ENCODE results near the gene NEURL3.

NEURL3 gene

GRCh38 chr2:96464651-96465050 lies 40.5 kb downstream of the NEURL3 start:
- CTCF ChIA-PET: no interaction called here

GRCh38 chr2:96464061-96464460 lies 41.1 kb downstream of the NEURL3 start:
- Histone ChIP-seq H3K4me1 (ENCODE audit: control insufficient read depth, insufficient read depth, low read length) (no peaks in the 10 kb centered on the region), H3K9me3 (ENCODE audit: control insufficient read depth, insufficient read depth, low read depth, low read length) (no peaks in the 10 kb centered on the region), H3K27ac (ENCODE audit: extremely low read depth, low read depth, low read length) (no peak overlapping the region), H3K36me3 (ENCODE audit: control insufficient read depth in 2 of 2, insufficient read depth in 1 of 2, low read length in 2 of 2) (no peaks in the 10 kb centered on the region), H3K4me3 (ENCODE audit: low read depth, low read length) (no peak overlapping the region)
- ChIA-PET CTCF (interaction anchor here (0.5 kb wide), 1 partner anchor 117 kb away, joined by 5 read pairs; no protein-coding TSS in a partner anchor), POLR2A (no interaction called here)
- TF ChIP-seq ZNF830 (tag by site-specific recombination; IDR thresholded peaks at IDR 0.05; ENCODE audit: low read depth) (no peak), SALL2 (tag by site-specific recombination; IDR thresholded peaks at IDR 0.05; ENCODE audit: borderline replicate concordance) (no peak), ZNF24 (tag by site-specific recombination; IDR thresholded peaks at IDR 0.05) (no peak), ZNF580 (tag by site-specific recombination; IDR thresholded peaks at IDR 0.05) (no peak), ZNF514 (tag by site-specific recombination; IDR thresholded peaks at IDR 0.05) (no peak), ZSCAN4 (tag by site-specific recombination; IDR thresholded peaks at IDR 0.05) (no peak), MYNN (tag by site-specific recombination; IDR thresholded peaks at IDR 0.05; ENCODE audit: borderline replicate concordance) (no peak), YY2 (tag by site-specific recombination; IDR thresholded peaks at IDR 0.05) (no peak), ZNF280D (tag by site-specific recombination; IDR thresholded peaks at IDR 0.05) (no peak), ZNF140 (tag by site-specific recombination; IDR thresholded peaks at IDR 0.05) (no peak), ZNF10 (tag by site-specific recombination; IDR thresholded peaks at IDR 0.05) (no peak), ZNF239 (tag by site-specific recombination; IDR thresholded peaks at IDR 0.05) (no peak), ZNF274 (IDR thresholded peaks at IDR 0.05; ENCODE audit: low read length) (no peak), ZNF274 (tag by site-specific recombination; IDR thresholded peaks at IDR 0.05; ENCODE audit: borderline replicate concordance) (no peak)

More at GRCh38 chr2:96464651-96465050, 40.5 kb downstream of the NEURL3 start:
- no peaks in the 10 kb centered on the region for H3K4me1 ChIP-seq (ENCODE audit: control insufficient read depth, insufficient read depth, low read length)
- POLR2A ChIA-PET: no interaction called here
- H3K36me3 ChIP-seq (ENCODE audit: control insufficient read depth in 2 of 2, insufficient read depth in 1 of 2, low read length in 2 of 2): no peaks in the 10 kb centered on the region
- no peaks in the 10 kb centered on the region for H3K9me3 ChIP-seq (ENCODE audit: control insufficient read depth, insufficient read depth, low read depth, low read length)
- TF ChIP-seq ZNF2 (tag by site-specific recombination; IDR thresholded peaks at IDR 0.05) (no peak), OSR2 (tag by site-specific recombination; IDR thresholded peaks at IDR 0.05) (no peak), ZNF518A (tag by site-specific recombination; conservative IDR thresholded peaks at IDR 0.05; ENCODE audit: low read depth) (no peak), ZNF830 (tag by site-specific recombination; IDR thresholded peaks at IDR 0.05; ENCODE audit: low read depth) (no peak), INSM2 (tag by site-specific recombination; IDR thresholded peaks at IDR 0.05) (no peak)
- H3K4me3 ChIP-seq (ENCODE audit: low read depth, low read length): no peak overlapping the region
- no peak overlapping the region for H3K27ac ChIP-seq (ENCODE audit: extremely low read depth, low read depth, low read length)

Measured in HEK293 (cell line).